GM12878 (cell line): Measurements from ENCODE around the gene FOXJ3. TPM values are rescaled to one million over a fixed set of nuclear protein-coding genes. Genes with fewer than 3 reads are reported as not detected.
A peak's percentile ranks its signal among the peaks of the same experiment; 100 is the strongest.

Experiments used
- ATAC-seq: fragments of 200-7000 bp; cut with Tn5 transposase; 3 replicates; pipeline ENCODE4 v1.9.1; 2020; ENCODE audit warnings: mild to moderate bottlenecking, moderate library complexity
- BruUV-seq: library from RNA; stranded (reverse); fragments of 400-500 nt; replicated peaks from 2 replicates; lab custom pipeline; 2021; lab: Mats Ljungman, UMichigan
- CTCF ChIA-PET: fragments of 300-600 bp; sonication (Branson Sonifier 250); formaldehyde crosslinking; extraction: SDS; loops from one replicate; lab custom pipeline; 2021; ENCODE audit warnings: inconsistent platforms; lab: Yijun Ruan, JAX
- POLR2A ChIA-PET: fragments of 350-600 bp; formaldehyde crosslinking; extraction: SDS; loops from one replicate; lab custom pipeline; 2021; ENCODE audit warnings: inconsistent platforms; lab: Charles Lee
- RAD21 ChIA-PET: fragments of 300-600 bp; sonication (Branson Sonifier 250); formaldehyde crosslinking; loops from one replicate; lab custom pipeline; 2023; ENCODE audit warnings: antibody characterized with exemption; ENCODE audit not compliant: unreplicated experiment; lab: Charles Lee
- SMC1A ChIA-PET: fragments of 300-600 bp; sonication (Branson Sonifier 250); formaldehyde crosslinking; loops from one replicate; lab custom pipeline; 2023; ENCODE audit not compliant: unreplicated experiment, uncharacterized antibody; lab: Charles Lee
- DNase-seq: peaks from one replicate; pipeline ENCODE4 v3.0.0-alpha.2; 2011; ENCODE audit warnings: low read depth, low spot score
- FAIRE-seq: peaks from 3 replicates; lab custom pipeline; 2011; peaks lifted over from hg19 to GRCh38; lab: Jason Lieb, UNC
- H2AFZ ChIP-seq: 2 replicates; pipeline ENCODE4 v1.6.0; 2011; ENCODE audit warnings: low read depth, low read length, control low read depth; ENCODE audit not compliant: control insufficient read depth
- H3K27ac ChIP-seq: 2 replicates; pipeline ENCODE4 v1.5.1; 2011; ENCODE audit warnings: control low read depth; ENCODE audit not compliant: control insufficient read depth, insufficient read depth
- H3K27me3 ChIP-seq, 2 experiments: replicated peaks in 1 of 2; 2 replicates each; pipeline versions ENCODE4 v1.6.0 to v1.6.1; 2011; ENCODE audit warnings: low read length in 1 of 2; ENCODE audit not compliant: control insufficient read depth in 2 of 2, insufficient read depth in 2 of 2
- H3K36me3 ChIP-seq, 2 experiments: 2 replicates each; pipeline ENCODE4 v1.5.1; 2011; ENCODE audit warnings: low read length in 1 of 2; ENCODE audit not compliant: control insufficient read depth in 2 of 2, insufficient read depth in 2 of 2
- H3K4me1 ChIP-seq: 2 replicates; pipeline ENCODE4 v1.6.1; 2011; ENCODE audit warnings: mild to moderate bottlenecking, low read length, moderate library complexity, mixed read lengths; ENCODE audit not compliant: control insufficient read depth, insufficient read depth
- H3K4me2 ChIP-seq: 2 replicates; pipeline ENCODE4 v1.6.0; 2011; ENCODE audit warnings: control low read depth; ENCODE audit not compliant: control insufficient read depth, insufficient read depth
- H3K4me3 ChIP-seq: fragments of 200-600 bp; sonication (generic); 2 replicates; pipeline ENCODE4 v1.5.1; 2016
- H3K79me2 ChIP-seq: 2 replicates; pipeline ENCODE4 v1.6.0; 2011; ENCODE audit warnings: low read length; ENCODE audit not compliant: control insufficient read depth, insufficient read depth
- H3K9ac ChIP-seq: 2 replicates; pipeline ENCODE4 v1.8.0; 2011; ENCODE audit warnings: low read length, control low read depth, mixed read lengths; ENCODE audit not compliant: control insufficient read depth, insufficient read depth
- H3K9me3 ChIP-seq: replicated peaks from 3 replicates; pipeline ENCODE4 v1.5.1; 2011; ENCODE audit warnings: mild to moderate bottlenecking, low read length; ENCODE audit not compliant: control insufficient read depth, insufficient read depth
- H4K20me1 ChIP-seq: 2 replicates; pipeline ENCODE4 v1.6.0; 2011; ENCODE audit not compliant: control insufficient read depth, insufficient read depth
- ATF7 ChIP-seq: fragments of 450-650 bp; IDR thresholded peaks from 2 replicates; pipeline ENCODE4 v1.6.1; 2016; ENCODE audit warnings: low read depth, mild to moderate bottlenecking
- CREB1 ChIP-seq: IDR thresholded peaks from 2 replicates; pipeline ENCODE4 v1.6.1; 2012; ENCODE audit warnings: low read depth, mild to moderate bottlenecking, inconsistent platforms
- CREM ChIP-seq: IDR thresholded peaks from 2 replicates; pipeline ENCODE4 v1.6.1; 2014; ENCODE audit warnings: antibody characterized with exemption, low read depth
- HDGF ChIP-seq: fragments of 450-650 bp; IDR thresholded peaks from 2 replicates; pipeline ENCODE4 v1.6.1; 2016; ENCODE audit warnings: antibody characterized with exemption
- IKZF2 ChIP-seq, 2 experiments: fragments of 450-650 bp; IDR thresholded peaks; 2 replicates each; pipeline ENCODE4 v1.6.1; 2017; ENCODE audit warnings: mild to moderate bottlenecking in 2 of 2, moderate library complexity in 2 of 2
- JUNB ChIP-seq: IDR thresholded peaks from 2 replicates; pipeline ENCODE4 v1.6.1; 2016; ENCODE audit warnings: antibody characterized with exemption, mild to moderate bottlenecking
- NBN ChIP-seq: fragments of 450-650 bp; IDR thresholded peaks from 2 replicates; pipeline ENCODE4 v1.6.1; 2016
- SIN3A ChIP-seq: IDR thresholded peaks from 2 replicates; pipeline ENCODE4 v1.6.1; 2012; ENCODE audit warnings: low read depth, low read length, improper control_type of control experiment
- SMAD1 ChIP-seq: fragments of 450-650 bp; IDR thresholded peaks from 2 replicates; pipeline ENCODE4 v1.6.1; 2018; ENCODE audit warnings: mild to moderate bottlenecking, low read depth; ENCODE audit not compliant: partially characterized antibody
- WGBS: methylation state at CpG from one replicate; pipeline ENCODE4 v1.1.6; 2016; ENCODE audit warnings: low lambda C conversion rate; ENCODE audit not compliant: insufficient replicate concordance, insufficient coverage; ENCODE audit errors: missing lambda C conversion rate; 5-methylcytosine and 5-hydroxymethylcytosine counted together
- in situ Hi-C: fragments of 300-500 bp; cut with MboI; formaldehyde crosslinking; loops from 9 replicates; pipeline ENCODE4 v1.14.3; 2018; ENCODE audit warnings: mixed read lengths
- intact Hi-C: fragments of 100-400 bp; cut with micrococcal nuclease; formaldehyde crosslinking; loops from one replicate; pipeline ENCODE4 v1.14.2; 2022; ENCODE audit not compliant: unreplicated experiment
- polyA plus RNA-seq, 11 experiments: library from polyadenylated mRNA; depleted of rRNA in 4 of 11; unstranded in 6 of 11; stranded (reverse) in 5 of 11; fragments of >200 nt; fragmentation: Nextera tagmentation in 4 of 11; fragmentation: Illumina TruSeq in 1 of 11; extraction: Ambion mirVana in 4 of 11; extraction: Trizol in 1 of 11; gene quantifications; 1 replicate in 1 of 11; 2 replicates in 10 of 11; pipeline versions ENCODE4 v1.2.1 to v1.2.3, GENCODE V29; 2011 to 2016; ENCODE audit warnings: inconsistent platforms in 2 of 11, missing spikeins in 2 of 11, low read depth in 1 of 11
- total RNA-seq, 4 experiments: library from RNA; depleted of rRNA in 3 of 4; stranded (reverse); fragments of >200 nt in 3 of 4; fragmentation: Illumina TruSeq in 1 of 4; extraction: Trizol in 1 of 4; gene quantifications; 2 replicates each; pipeline versions ENCODE4 v1.2.1 to v1.2.3, GENCODE V29; 2013 to 2021
- TF ChIP-seq, protein P1 (sequence below): fragments of 450-650 bp; IDR thresholded peaks from 2 replicates; pipeline ENCODE4 v1.6.1; 2017; ENCODE audit warnings: low read depth, mild to moderate bottlenecking, moderate library complexity

The FOXJ3 gene
- total and polyA plus RNA-seq, 10 of the 15 experiments (the other 5 are each of a cell fraction or from before 2014, with no cell fraction given) = 9.5 to 54.2 (median 24.7) TPM

DNA sequence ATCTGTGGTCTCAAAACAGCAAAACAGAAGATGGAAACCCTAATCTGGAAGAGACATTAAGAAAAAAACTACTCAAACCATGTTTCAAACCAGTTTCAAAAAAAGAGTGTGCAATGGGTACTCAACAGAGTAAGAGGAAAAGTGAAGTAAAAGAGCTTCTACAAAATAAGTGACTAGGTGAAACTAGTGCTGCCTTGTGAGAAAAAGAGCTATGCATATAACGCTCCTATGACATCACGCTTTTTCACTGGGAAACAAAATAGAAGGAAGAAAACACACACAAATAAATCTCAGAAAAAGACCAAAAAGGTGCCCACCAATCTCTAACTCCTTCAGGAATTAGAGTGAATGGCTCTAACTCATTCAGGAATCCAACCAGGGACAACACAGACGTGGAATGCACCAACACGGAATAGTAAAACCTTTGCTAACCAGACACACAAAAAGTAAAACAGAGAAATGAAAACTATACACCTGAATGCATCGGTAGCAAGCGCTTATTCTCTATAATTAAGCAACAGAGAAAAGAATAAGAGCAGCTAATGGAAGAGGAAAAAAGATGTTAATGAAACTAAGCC is 1.3 kb downstream of the FOXJ3 start:
- Histone ChIP-seq H4K20me1 (no peaks in the 10 kb centered on the region), H3K36me3 (no peaks in the 10 kb centered on the region; a peak in 1 of 4 replicates), H3K4me3 (peak overlapping the region; percentile 92), H3K4me1 (no peaks in the 10 kb centered on the region), H3K4me2 (peak overlapping the region; percentile 88), H2AFZ (no peak overlapping the region), H3K27ac (peak overlapping the region; percentile 85), H3K9me3 (no peaks in the 10 kb centered on the region; the same call in 1 of the 3 replicates), H3K9ac (peak overlapping the region; percentile 75), H3K79me2 (peaks cover 75% of the 10 kb centered on the region), H3K27me3 (no peaks in the 10 kb centered on the region)
- intact Hi-C loops (loop anchor here (5.0 kb wide), 1 partner anchor 141 kb away; no protein-coding TSS in a partner anchor), in situ Hi-C loops (no loop called here)
- POLR2A ChIA-PET = interaction anchor here (0.6 to 1.6 kb wide), 5 partner anchors 8 to 433 kb away, joined by 3 to 5 read pairs (median 3); partner anchors contain the start of genes C1orf50, P3H1 and YBX1
- 2% methylated on average over 6 of the region's 6 CpGs for WGBS
- SMC1A ChIA-PET = interaction anchor here (0.7 to 2.8 kb wide), 11 partner anchors 9 to 976 kb away, joined by 3 to 10 read pairs (median 3); no protein-coding TSS in a partner anchor
- BruUV-seq = TSS peak; percentile 51
- TF ChIP-seq ATF7 (peak; percentile 85), NBN (no peak), IKZF2 (IDR thresholded peaks at IDR 0.05) (0 out of 4 replicates have a peak, but pooled peaks of 1 of the 2 experiments have one; percentile 22), CREB1 (peak; percentile 55), SMAD1 (peak; percentile 16), JUNB (peak; percentile 13; the same call in 1 of the 2 replicates), SIN3A (0 out of 2 replicates have a peak, but pooled peaks have one; percentile 18), HDGF (no peak), CREM (peak; percentile 29; the same call in 1 of the 2 replicates)
- TF ChIP-seq, protein P1, sequence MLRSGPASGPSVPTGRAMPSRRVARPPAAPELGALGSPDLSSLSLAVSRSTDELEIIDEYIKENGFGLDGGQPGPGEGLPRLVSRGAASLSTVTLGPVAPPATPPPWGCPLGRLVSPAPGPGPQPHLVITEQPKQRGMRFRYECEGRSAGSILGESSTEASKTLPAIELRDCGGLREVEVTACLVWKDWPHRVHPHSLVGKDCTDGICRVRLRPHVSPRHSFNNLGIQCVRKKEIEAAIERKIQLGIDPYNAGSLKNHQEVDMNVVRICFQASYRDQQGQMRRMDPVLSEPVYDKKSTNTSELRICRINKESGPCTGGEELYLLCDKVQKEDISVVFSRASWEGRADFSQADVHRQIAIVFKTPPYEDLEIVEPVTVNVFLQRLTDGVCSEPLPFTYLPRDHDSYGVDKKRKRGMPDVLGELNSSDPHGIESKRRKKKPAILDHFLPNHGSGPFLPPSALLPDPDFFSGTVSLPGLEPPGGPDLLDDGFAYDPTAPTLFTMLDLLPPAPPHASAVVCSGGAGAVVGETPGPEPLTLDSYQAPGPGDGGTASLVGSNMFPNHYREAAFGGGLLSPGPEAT = 0 out of 2 replicates have a peak, but pooled peaks have one; percentile 24
- CTCF ChIA-PET = interaction anchor here (0.6 to 3.3 kb wide), 11 partner anchors 9 to 818 kb away, joined by 3 to 15 read pairs (median 5); no protein-coding TSS in a partner anchor
- DNase-seq (peak; percentile 12), FAIRE-seq (peak; percentile 86), ATAC-seq (peak; percentile 23)
- RAD21 ChIA-PET = interaction anchor here (0.9 to 1.9 kb wide), 9 partner anchors 16 to 160 kb away, joined by 3 to 8 read pairs (median 4); partner anchors contain the start of gene CCDC30
